ENCODE measurements around the gene TDO2. TPM values are rescaled to one million over a fixed set of nuclear protein-coding genes. Genes with fewer than 3 reads are reported as not detected.
"Not testable (repeated sequence)": the region's sequence is repeated elsewhere in the genome, so short reads cannot be mapped to it uniquely, and the experiment has no call there.

Gene TDO2
- total RNA-seq, 1 donor from 2014 or later, result not detected

GRCh38 chr4:155885666-155886065, 17.8 kb upstream of the TDO2 start:
- Histone ChIP-seq H3K4me3 (ENCODE audit: low read length in 3 of 3) (no peak overlapping the region), H3K36me3 (ENCODE audit: control insufficient read depth in 3 of 3, insufficient read depth in 3 of 3, low read length in 3 of 3) (no peaks in the 10 kb centered on the region), H3K9me3 (ENCODE audit: control insufficient read depth in 3 of 3, low read length in 3 of 3) (no peaks in the 10 kb centered on the region), H3K4me1 (ENCODE audit: control insufficient read depth in 3 of 3, insufficient read depth in 3 of 3, low read length in 3 of 3) (no peaks in the 10 kb centered on the region), H3K27ac (ENCODE audit: low read depth, low read length) (no peak overlapping the region), H3K9ac (ENCODE audit: low read depth in 1 of 3, low read length in 3 of 3) (no peak overlapping the region), H3K27me3 (ENCODE audit: control insufficient read depth in 3 of 3, insufficient read depth in 3 of 3, low read length in 3 of 3) (no peaks in the 10 kb centered on the region)

GRCh38 chr4:155887045-155887444, 16.5 kb upstream of the TDO2 start:
- Histone ChIP-seq H3K4me3 (ENCODE audit: low read length in 3 of 3) (no peak overlapping the region), H3K36me3 (ENCODE audit: control insufficient read depth in 3 of 3, insufficient read depth in 3 of 3, low read length in 3 of 3) (no peaks in the 10 kb centered on the region), H3K9me3 (ENCODE audit: control insufficient read depth in 3 of 3, low read length in 3 of 3) (no peaks in the 10 kb centered on the region), H3K27me3 (ENCODE audit: control insufficient read depth in 3 of 3, insufficient read depth in 3 of 3, low read length in 3 of 3) (no peaks in the 10 kb centered on the region), H3K9ac (ENCODE audit: low read depth in 1 of 3, low read length in 3 of 3) (no peak overlapping the region), H3K27ac (ENCODE audit: low read depth, low read length) (no peak overlapping the region), H3K4me1 (ENCODE audit: control insufficient read depth in 3 of 3, insufficient read depth in 3 of 3, low read length in 3 of 3) (no peaks in the 10 kb centered on the region)

- Histone ChIP-seq H3K27ac (ENCODE audit: low read depth, low read length) (no peak overlapping the region), H3K4me1 (ENCODE audit: control insufficient read depth in 3 of 3, insufficient read depth in 3 of 3, low read length in 3 of 3) (no peaks in the 10 kb centered on the region), H3K27me3 (ENCODE audit: control insufficient read depth in 3 of 3, insufficient read depth in 3 of 3, low read length in 3 of 3) (no peaks in the 10 kb centered on the region), H3K9me3 (ENCODE audit: control insufficient read depth in 3 of 3, low read length in 3 of 3) (no peaks in the 10 kb centered on the region), H3K4me3 (ENCODE audit: low read length in 3 of 3) (no peak overlapping the region), H3K36me3 (ENCODE audit: control insufficient read depth in 3 of 3, insufficient read depth in 3 of 3, low read length in 3 of 3) (no peaks in the 10 kb centered on the region), H3K9ac (ENCODE audit: low read depth in 1 of 3, low read length in 3 of 3) (no peak overlapping the region)
Observed at GRCh38 chr4:155887847-155888570, 15.5 kb upstream of the TDO2 start.

- H3K4me1 ChIP-seq (ENCODE audit: control insufficient read depth in 3 of 3, insufficient read depth in 3 of 3, low read length in 3 of 3), result no peaks in the 10 kb centered on the region
- H3K27ac ChIP-seq (ENCODE audit: low read depth, low read length), result no peak overlapping the region
- H3K9ac ChIP-seq (ENCODE audit: low read depth in 1 of 3, low read length in 3 of 3), result no peak overlapping the region
- no peaks in the 10 kb centered on the region for H3K27me3 ChIP-seq (ENCODE audit: control insufficient read depth in 3 of 3, insufficient read depth in 3 of 3, low read length in 3 of 3)
- no peaks in the 10 kb centered on the region for H3K9me3 ChIP-seq (ENCODE audit: control insufficient read depth in 3 of 3, low read length in 3 of 3)
- H3K4me3 ChIP-seq (ENCODE audit: low read length in 3 of 3), result no peak overlapping the region
- no peaks in the 10 kb centered on the region for H3K36me3 ChIP-seq (ENCODE audit: control insufficient read depth in 3 of 3, insufficient read depth in 3 of 3, low read length in 3 of 3)
Observed at GRCh38 chr4:155889031-155889793, 14.3 kb upstream of the TDO2 start.

GRCh38 chr4:155889946-155890345, 13.6 kb upstream of the TDO2 start:
- Histone ChIP-seq H3K36me3 (ENCODE audit: control insufficient read depth in 3 of 3, insufficient read depth in 3 of 3, low read length in 3 of 3) (no peaks in the 10 kb centered on the region), H3K9me3 (ENCODE audit: control insufficient read depth in 3 of 3, low read length in 3 of 3) (no peaks in the 10 kb centered on the region), H3K27ac (ENCODE audit: low read depth, low read length) (no peak overlapping the region), H3K4me1 (ENCODE audit: control insufficient read depth in 3 of 3, insufficient read depth in 3 of 3, low read length in 3 of 3) (no peaks in the 10 kb centered on the region), H3K9ac (ENCODE audit: low read depth in 1 of 3, low read length in 3 of 3) (no peak overlapping the region), H3K27me3 (ENCODE audit: control insufficient read depth in 3 of 3, insufficient read depth in 3 of 3, low read length in 3 of 3) (no peaks in the 10 kb centered on the region), H3K4me3 (ENCODE audit: low read length in 3 of 3) (no peak overlapping the region)

- H3K4me3 ChIP-seq (ENCODE audit: low read length in 3 of 3), result no peak overlapping the region
- no peak overlapping the region for H3K27ac ChIP-seq (ENCODE audit: low read depth, low read length)
- H3K4me1 ChIP-seq (ENCODE audit: control insufficient read depth in 3 of 3, insufficient read depth in 3 of 3, low read length in 3 of 3), result no peaks in the 10 kb centered on the region
- H3K27me3 ChIP-seq (ENCODE audit: control insufficient read depth in 3 of 3, insufficient read depth in 3 of 3, low read length in 3 of 3), result no peaks in the 10 kb centered on the region
- no peaks in the 10 kb centered on the region for H3K36me3 ChIP-seq (ENCODE audit: control insufficient read depth in 3 of 3, insufficient read depth in 3 of 3, low read length in 3 of 3)
- H3K9ac ChIP-seq (ENCODE audit: low read depth in 1 of 3, low read length in 3 of 3), result no peak overlapping the region
- H3K9me3 ChIP-seq (ENCODE audit: control insufficient read depth in 3 of 3, low read length in 3 of 3), result no peaks in the 10 kb centered on the region
Observed at GRCh38 chr4:155891058-155891457, 12.4 kb upstream of the TDO2 start.

- H3K27ac ChIP-seq (ENCODE audit: low read depth, low read length); H3K9ac ChIP-seq (ENCODE audit: low read depth in 1 of 3, low read length in 3 of 3); H3K4me1 ChIP-seq (ENCODE audit: control insufficient read depth in 3 of 3, insufficient read depth in 3 of 3, low read length in 3 of 3); H3K4me3 ChIP-seq (ENCODE audit: low read length in 3 of 3); H3K36me3 ChIP-seq (ENCODE audit: control insufficient read depth in 3 of 3, insufficient read depth in 3 of 3, low read length in 3 of 3); H3K9me3 ChIP-seq (ENCODE audit: control insufficient read depth in 3 of 3, low read length in 3 of 3); H3K27me3 ChIP-seq (ENCODE audit: control insufficient read depth in 3 of 3, insufficient read depth in 3 of 3, low read length in 3 of 3): not testable (repeated sequence)
Observed at GRCh38 chr4:155898371-155898770, 5.1 kb upstream of the TDO2 start.

GRCh38 chr4:155899891-155900290, 3.6 kb upstream of the TDO2 start:
- peaks cover 0 to 5% (median 0%) of the 10 kb centered on the region in 3 donors for H3K4me1 ChIP-seq (ENCODE audit: control insufficient read depth in 3 of 3, insufficient read depth in 3 of 3, low read length in 3 of 3)
- no peak overlapping the region for H3K9ac ChIP-seq (ENCODE audit: low read depth in 1 of 3, low read length in 3 of 3)
- no peak overlapping the region for H3K27ac ChIP-seq (ENCODE audit: low read depth, low read length)
- no peaks in the 10 kb centered on the region for H3K36me3 ChIP-seq (ENCODE audit: control insufficient read depth in 3 of 3, insufficient read depth in 3 of 3, low read length in 3 of 3)
- H3K4me3 ChIP-seq (ENCODE audit: low read length in 3 of 3), result no peak overlapping the region
- no peaks in the 10 kb centered on the region for H3K27me3 ChIP-seq (ENCODE audit: control insufficient read depth in 3 of 3, insufficient read depth in 3 of 3, low read length in 3 of 3)
- no peaks in the 10 kb centered on the region for H3K9me3 ChIP-seq (ENCODE audit: control insufficient read depth in 3 of 3, low read length in 3 of 3)

- no peaks in the 10 kb centered on the region for H3K27me3 ChIP-seq (ENCODE audit: control insufficient read depth in 3 of 3, insufficient read depth in 3 of 3, low read length in 3 of 3)
- no peak overlapping the region for H3K4me3 ChIP-seq (ENCODE audit: low read length in 3 of 3)
- no peak overlapping the region for H3K27ac ChIP-seq (ENCODE audit: low read depth, low read length)
- no peaks in the 10 kb centered on the region for H3K9me3 ChIP-seq (ENCODE audit: control insufficient read depth in 3 of 3, low read length in 3 of 3)
- H3K36me3 ChIP-seq (ENCODE audit: control insufficient read depth in 3 of 3, insufficient read depth in 3 of 3, low read length in 3 of 3), result no peaks in the 10 kb centered on the region
- peaks cover 0 to 5% (median 0%) of the 10 kb centered on the region in 3 donors for H3K4me1 ChIP-seq (ENCODE audit: control insufficient read depth in 3 of 3, insufficient read depth in 3 of 3, low read length in 3 of 3)
- H3K9ac ChIP-seq (ENCODE audit: low read depth in 1 of 3, low read length in 3 of 3), result no peak overlapping the region
Observed at GRCh38 chr4:155900381-155900780, 3.1 kb upstream of the TDO2 start.

- H3K9ac ChIP-seq (ENCODE audit: low read depth in 1 of 3, low read length in 3 of 3), result no peak overlapping the region
- no peak overlapping the region for H3K4me3 ChIP-seq (ENCODE audit: low read length in 3 of 3)
- no peak overlapping the region for H3K27ac ChIP-seq (ENCODE audit: low read depth, low read length)
- no peaks in the 10 kb centered on the region for H3K9me3 ChIP-seq (ENCODE audit: control insufficient read depth in 3 of 3, low read length in 3 of 3)
- no peaks in the 10 kb centered on the region for H3K36me3 ChIP-seq (ENCODE audit: control insufficient read depth in 3 of 3, insufficient read depth in 3 of 3, low read length in 3 of 3)
- H3K4me1 ChIP-seq (ENCODE audit: control insufficient read depth in 3 of 3, insufficient read depth in 3 of 3, low read length in 3 of 3), result peaks cover 0 to 5% (median 0%) of the 10 kb centered on the region in 3 donors
- H3K27me3 ChIP-seq (ENCODE audit: control insufficient read depth in 3 of 3, insufficient read depth in 3 of 3, low read length in 3 of 3), result no peaks in the 10 kb centered on the region
Observed at GRCh38 chr4:155901013-155901412, 2.5 kb upstream of the TDO2 start.

All from skeletal muscle tissue (tissue), 4 donors.